Sigmoid colon (tissue), 7 donors: ENCODE results near the gene DNAJC30. TPM values are rescaled to one million over a fixed set of nuclear protein-coding genes. Genes with fewer than 3 reads are reported as not detected.
"Not testable (repeated sequence)": the region's sequence is repeated elsewhere in the genome, so short reads cannot be mapped to it uniquely, and the experiment has no call there.

ENCODE experiments used
- DNase-seq: peaks from one replicate; pipeline ENCODE4 v3.0.0-alpha.2; 2019
- H3K27ac ChIP-seq, 4 donors: fragments of 200-600 bp; sonication (generic); one replicate each; pipeline ENCODE4 v1.5.1; 2016 to 2019; ENCODE audit warnings: mild to moderate bottlenecking in 1 of 4
- H3K27me3 ChIP-seq, 3 donors: fragments of 200-600 bp; sonication (generic); one replicate each; pipeline ENCODE4 v1.5.1; 2019; ENCODE audit warnings: mild to moderate bottlenecking in 1 of 3
- H3K36me3 ChIP-seq, 4 donors: fragments of 200-600 bp; sonication (generic); one replicate each; pipeline ENCODE4 v1.5.1; 2016 to 2019
- H3K4me1 ChIP-seq, 4 donors: fragments of 200-600 bp; sonication (generic); one replicate each; pipeline ENCODE4 v1.5.1; 2017 to 2019
- H3K4me3 ChIP-seq, 4 donors: fragments of 200-600 bp; sonication (generic); one replicate each; pipeline ENCODE4 v1.5.1; 2017 to 2019; ENCODE audit warnings: mild to moderate bottlenecking in 2 of 4, moderate library complexity in 1 of 4
- H3K9me3 ChIP-seq, 4 donors: fragments of 200-600 bp in 3 of 4; sonication (generic) in 3 of 4; one replicate each; pipeline versions ENCODE4 v1.5.1 to v1.6.1; 2013 to 2019
- CTCF ChIP-seq, 4 experiments: fragments of 450-650 bp in 3 of 4; fragments of 200-600 bp in 1 of 4; IDR thresholded peaks; one replicate each; pipeline ENCODE4 v1.5.1; 2016 to 2019; ENCODE audit warnings: antibody characterized with exemption in 4 of 4, mild to moderate bottlenecking in 3 of 4, moderate library complexity in 2 of 4
- EP300 ChIP-seq, 4 donors: sonication (generic); formaldehyde crosslinking; IDR thresholded peaks; one replicate each; pipeline ENCODE4 v1.6.1; 2017; ENCODE audit warnings: antibody characterized with exemption in 4 of 4
- POLR2A ChIP-seq, 2 donors: fragments of 450-650 bp; IDR thresholded peaks; one replicate each; pipeline ENCODE4 v1.6.1; 2016; ENCODE audit warnings: antibody characterized with exemption in 2 of 2, mild to moderate bottlenecking in 2 of 2, moderate library complexity in 2 of 2
- POLR2AphosphoS5 ChIP-seq, 4 donors: sonication (generic); formaldehyde crosslinking; IDR thresholded peaks; one replicate each; pipeline ENCODE4 v1.6.1; 2017; ENCODE audit warnings: antibody characterized with exemption in 4 of 4
- WGBS, 2 donors: extraction: QIAGEN DNeasy Blood & Tissue Kit; methylation state at CpG; one replicate each; pipeline ENCODE4 v1.1.7; 2013; 5-methylcytosine and 5-hydroxymethylcytosine counted together
- intact Hi-C: fragments of 100-400 bp; cut with DNase I; formaldehyde crosslinking; loops from one replicate; pipeline ENCODE4 v1.15.1; 2023
- polyA plus RNA-seq, 3 donors: library from polyadenylated mRNA; stranded (reverse); fragments of 200-250 nt; gene quantifications; one replicate each; pipeline ENCODE4 v1.2.3, GENCODE V29; 2013
- total RNA-seq, 4 donors: library from RNA; depleted of rRNA; stranded (reverse); fragments of >200 nt; gene quantifications; one replicate each; pipeline ENCODE4 v1.1.0, GENCODE V29; 2016
- donor health status: healthy with polysubstance abuse.
- donor health status: Bipolar disorder and iron deficiency.
- donor health status: healthy.

DNAJC30 gene
- total and polyA plus RNA-seq, 7 donors = 3.3 to 9.4 (median 6.6) TPM

DNA sequence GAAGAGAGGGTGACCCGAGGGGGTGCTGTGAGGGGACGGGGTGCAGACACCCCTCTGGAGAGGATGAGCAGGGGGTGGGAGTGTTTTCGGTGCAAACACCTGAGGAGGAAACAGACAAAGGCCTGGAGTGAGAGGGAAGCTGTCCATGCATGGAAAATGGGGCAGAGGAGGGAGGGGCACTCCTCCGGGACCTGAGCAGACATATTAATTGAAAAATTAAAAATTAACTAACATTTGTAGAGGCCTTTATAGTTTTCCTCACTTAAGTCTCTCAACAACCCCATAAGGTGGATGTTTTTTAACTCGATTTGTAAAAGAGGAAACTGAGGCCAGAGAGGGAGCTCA is 14.4 kb downstream of the DNAJC30 start:
- no peak for TF ChIP-seq POLR2AphosphoS5 (IDR thresholded peaks at IDR 0.05)
- TF ChIP-seq POLR2A (IDR thresholded peaks at IDR 0.05) = no peak
- intact Hi-C loops = loop anchor here (5.0 kb wide), 1 partner anchor 48 kb away; the partner anchor contains the start of gene STX1A
- no peak overlapping the region for H3K27ac ChIP-seq
- no peaks in the 10 kb centered on the region for H3K36me3 ChIP-seq
- H3K4me3 ChIP-seq = peak overlapping the region; percentile 49 to 80 (median 76)
- DNase-seq = no peak
- H3K9me3 ChIP-seq = no peaks in the 10 kb centered on the region
- H3K4me1 ChIP-seq = peaks cover 0 to 21% (median 20%) of the 10 kb centered on the region in 4 donors
- no peaks in the 10 kb centered on the region for H3K27me3 ChIP-seq
- 23 to 35% methylated on average over 5 of the region's 5 CpGs for WGBS, 2 donors

DNA sequence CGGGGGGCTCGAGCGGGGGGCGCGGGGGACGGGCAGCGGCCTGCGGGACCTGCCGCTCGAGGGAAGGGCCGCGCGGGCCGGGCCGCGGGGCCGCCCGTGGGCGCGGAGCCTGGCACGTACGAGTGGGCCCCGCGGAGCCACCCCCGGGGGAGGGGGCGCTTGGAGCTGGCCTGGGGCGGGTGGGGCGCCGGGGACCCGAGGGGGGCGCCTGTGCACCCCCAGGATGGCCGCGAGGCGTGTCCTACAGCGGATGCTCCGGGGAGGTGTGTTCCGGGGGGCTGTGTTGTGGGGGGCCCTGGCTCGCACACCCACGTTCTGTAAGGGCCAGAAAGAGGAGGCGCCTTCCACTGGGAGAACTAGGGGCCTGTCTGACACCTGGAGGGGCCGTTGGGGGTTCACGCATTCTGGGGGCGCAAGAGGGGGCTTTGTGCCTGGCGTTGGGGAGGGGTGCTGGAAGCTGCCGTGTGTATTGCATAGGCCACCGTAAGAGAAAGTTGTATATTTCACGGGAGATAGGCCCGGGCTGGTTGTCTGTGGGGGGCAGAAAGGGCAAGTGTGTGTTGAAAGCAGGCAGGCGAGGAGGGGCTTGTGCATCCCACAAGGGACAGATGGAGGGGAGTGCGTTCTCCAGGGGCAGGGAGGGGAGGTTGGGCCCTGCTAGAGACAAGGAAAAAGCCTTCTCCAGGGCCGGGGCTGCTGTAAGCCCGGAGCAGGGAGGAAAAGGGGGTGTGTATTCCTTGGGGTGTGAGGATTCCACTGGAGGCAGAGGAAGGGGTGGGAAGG is 15.0 kb downstream of the DNAJC30 start:
- peak overlapping the region in 3 of 4 donors; percentile 25 to 66 (median 41) for H3K27ac ChIP-seq
- intact Hi-C loops = loop anchor here (5.0 kb wide), 1 partner anchor 49 kb away; the partner anchor contains the start of gene STX1A
- H3K4me1 ChIP-seq = peaks cover 0 to 21% (median 20%) of the 10 kb centered on the region in 4 donors
- no peak for TF ChIP-seq POLR2A (IDR thresholded peaks at IDR 0.05)
- TF ChIP-seq EP300 (IDR thresholded peaks at IDR 0.05) = no peak
- TF ChIP-seq CTCF (IDR thresholded peaks at IDR 0.05) = no peak
- no peak for TF ChIP-seq POLR2AphosphoS5 (IDR thresholded peaks at IDR 0.05)
- H3K9me3 ChIP-seq = no peaks in the 10 kb centered on the region
- no peaks in the 10 kb centered on the region for H3K27me3 ChIP-seq
- DNase-seq = no peak
- no peaks in the 10 kb centered on the region for H3K36me3 ChIP-seq
- WGBS, 2 donors = 2 to 4% methylated on average over 52 of the region's 52 CpGs
- H3K4me3 ChIP-seq = peak overlapping the region; percentile 49 to 80 (median 76)

DNA sequence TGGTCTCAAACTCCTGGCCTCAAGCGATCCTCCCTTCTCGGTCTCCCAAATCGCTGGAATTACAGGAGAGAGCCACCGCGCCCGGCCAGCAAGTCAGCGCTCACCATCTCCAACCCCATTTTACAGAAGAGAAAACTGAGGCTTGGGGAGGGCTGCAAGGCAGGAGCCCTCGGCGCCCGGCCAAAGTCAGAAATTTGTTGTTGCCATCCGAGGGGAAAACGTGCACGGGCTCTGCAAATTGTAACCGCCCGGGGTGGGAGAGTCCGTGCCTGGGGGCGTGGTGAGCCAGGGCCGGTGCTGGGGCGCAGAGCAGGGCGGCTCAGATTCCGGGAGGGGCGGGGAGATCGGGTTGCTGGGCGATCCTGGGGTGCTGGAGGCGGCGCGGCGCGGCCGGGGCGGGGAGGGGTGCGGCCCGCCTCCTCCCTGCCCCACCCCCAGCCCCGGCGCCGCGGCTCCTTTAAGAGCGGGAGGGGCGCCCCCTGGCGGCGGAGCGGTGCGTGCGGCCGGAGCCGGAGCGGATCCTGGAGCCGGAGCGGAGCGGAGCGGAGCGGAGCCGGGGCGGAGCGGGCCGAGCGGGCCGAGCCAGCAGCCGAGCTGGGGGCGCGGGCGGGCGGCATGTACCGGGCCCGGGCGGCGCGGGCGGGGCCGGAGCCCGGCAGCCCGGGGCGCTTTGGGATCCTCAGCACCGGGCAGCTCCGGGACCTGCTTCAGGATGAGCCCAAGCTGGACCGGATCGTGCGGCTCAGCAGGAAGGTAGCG is 15.7 kb downstream of the DNAJC30 start, which contains the start of gene VPS37D:
VPS37D (plus strand) TSS at position 488 of the 759 bp plus-strand sequence; CDS start at position 616, 128 bp downstream.
- Histone ChIP-seq H3K9me3 (no peaks in the 10 kb centered on the region), H3K4me3 (peak within 1 kb of the TSS; percentile 49 to 80 (median 76)), H3K27me3 (no peaks in the 10 kb centered on the region), H3K4me1 (peaks cover 0 to 21% (median 20%) of the 10 kb centered on the region in 4 donors), H3K27ac (peak within 1 kb of the TSS in 3 of 4 donors; percentile 25 to 66 (median 41)), H3K36me3 (no peaks in the 10 kb centered on the region)
- 1 to 3% methylated on average over 79 of the region's 79 CpGs for WGBS, 2 donors
- intact Hi-C loops = loop anchor here (1.0 to 5.0 kb wide), 2 partner anchors 50 to 60 kb away; partner anchors contain the start of gene STX1A
- TF ChIP-seq EP300 (IDR thresholded peaks at IDR 0.05) (no peak), CTCF (IDR thresholded peaks at IDR 0.05) (peak in 1 of 4 experiments; percentile 80)
- DNase-seq = peak; percentile 94

GRCh38 chr7:73663033-73663432 is 20.2 kb downstream of the DNAJC30 start:
- H3K27me3 ChIP-seq = no peaks in the 10 kb centered on the region
- intact Hi-C loops = no loop called here
- TF ChIP-seq CTCF (IDR thresholded peaks at IDR 0.05) (no peak), POLR2A (IDR thresholded peaks at IDR 0.05) (no peak), EP300 (IDR thresholded peaks at IDR 0.05) (no peak), POLR2AphosphoS5 (IDR thresholded peaks at IDR 0.05) (no peak)

GRCh38 chr7:73660594-73660993 is 22.7 kb downstream of the DNAJC30 start:
- DNase-seq, H3K27me3 ChIP-seq, H3K4me1 ChIP-seq, H3K27ac ChIP-seq, intact Hi-C loops, H3K9me3 ChIP-seq, H3K36me3 ChIP-seq, H3K4me3 ChIP-seq: not testable (repeated sequence)
- 16 to 58% methylated on average over 4 of the region's 4 CpGs for WGBS, 2 donors

More at GRCh38 chr7:73663033-73663432, 20.2 kb downstream of the DNAJC30 start:
- Histone ChIP-seq H3K4me3 (no peak overlapping the region), H3K36me3 (no peaks in the 10 kb centered on the region), H3K4me1 (peaks cover 0 to 6% (median 5%) of the 10 kb centered on the region in 4 donors), H3K9me3 (no peaks in the 10 kb centered on the region), H3K27ac (no peak overlapping the region)
- no peak for DNase-seq
